Brain microvascular endothelial cell (primary cell): ENCODE results near the gene CXCR4.

Experiments used
- DNase-seq: peaks from one replicate; pipeline ENCODE4 v3.0.0-alpha.2; 2020
- H3K27ac ChIP-seq: fragments of 250-450 bp; sonication (Bioruptor Pico); 2 replicates; pipeline ENCODE4 v1.5.1; 2020; ENCODE audit warnings: mild to moderate bottlenecking, moderate library complexity
- H3K27me3 ChIP-seq: fragments of 250-450 bp; sonication (Bioruptor Pico); replicated peaks from 2 replicates; pipeline ENCODE4 v1.5.1; 2020; ENCODE audit warnings: mild to moderate bottlenecking
- H3K36me3 ChIP-seq: fragments of 250-450 bp; sonication (Bioruptor Pico); replicated peaks from 2 replicates; pipeline ENCODE4 v1.5.1; 2020; ENCODE audit warnings: mild to moderate bottlenecking
- H3K4me3 ChIP-seq: 2 replicates; pipeline ENCODE4 v1.5.1; 2011; ENCODE audit warnings: low read depth, mild to moderate bottlenecking, control low read depth, low read length, moderate library complexity
- in situ Hi-C: cut with HindIII; loops from 2 replicates; pipeline ENCODE4 v1.10.0; 2017; ENCODE audit warnings: low sequenced_read_pairs, low pct_ligation_motif_present
- TF ChIP-seq, protein P1 (sequence below): IDR thresholded peaks from 2 replicates; pipeline ENCODE4 v1.5.1; 2011; ENCODE audit warnings: low read depth, mild to moderate bottlenecking, moderate library complexity, low read length, control low read depth, inconsistent platforms; ENCODE audit errors: missing control alignments

Gene CXCR4

DNA sequence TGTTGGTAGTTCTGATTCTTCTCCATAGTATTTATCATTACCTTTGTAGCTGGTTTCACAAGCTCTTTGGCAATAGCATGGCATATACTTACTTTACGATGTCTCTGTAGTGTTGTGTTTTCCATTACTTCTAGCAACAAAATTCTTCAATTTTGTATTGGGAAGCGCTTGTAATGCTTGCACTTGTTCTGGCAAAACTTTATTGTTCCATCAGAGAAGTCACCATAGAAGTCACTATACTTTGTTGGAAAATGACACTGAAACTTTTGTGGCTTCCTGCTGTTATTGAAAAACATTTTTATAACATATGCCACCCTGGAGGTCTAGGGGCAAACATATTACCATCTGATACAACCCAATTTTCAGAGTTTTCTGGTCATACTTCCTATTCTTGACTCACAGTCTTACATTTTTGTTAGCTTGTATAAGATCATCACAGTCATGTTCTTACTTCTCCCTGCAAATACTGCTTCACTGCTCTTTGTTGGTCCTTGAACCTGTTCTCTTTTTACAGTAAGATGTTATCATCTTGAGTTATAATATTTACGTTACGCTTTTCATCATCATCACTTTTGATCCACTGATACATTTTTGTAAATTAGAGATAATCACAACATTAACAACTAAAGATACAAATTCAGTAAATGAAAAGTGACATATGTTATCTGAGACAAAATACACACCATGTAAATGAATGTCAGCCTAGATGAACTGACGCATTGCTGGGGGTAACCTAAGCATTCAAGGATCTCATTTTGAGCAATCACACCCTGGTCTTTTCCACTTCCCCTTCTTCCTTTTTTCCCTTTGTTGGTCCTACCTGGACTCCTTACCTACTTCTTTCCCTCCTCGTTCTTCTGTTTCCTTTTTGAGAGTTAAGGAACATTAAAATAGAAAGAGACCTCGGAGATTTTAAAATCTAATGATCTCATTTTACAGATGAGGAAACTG lies 33.3 kb upstream of the CXCR4 start:
- H3K27me3 ChIP-seq: no peaks in the 10 kb centered on the region
- H3K27ac ChIP-seq: no peak overlapping the region
- in situ Hi-C loops: no loop called here
- H3K36me3 ChIP-seq: no peaks in the 10 kb centered on the region
- H3K4me3 ChIP-seq: no peak overlapping the region
- TF ChIP-seq, protein P1, sequence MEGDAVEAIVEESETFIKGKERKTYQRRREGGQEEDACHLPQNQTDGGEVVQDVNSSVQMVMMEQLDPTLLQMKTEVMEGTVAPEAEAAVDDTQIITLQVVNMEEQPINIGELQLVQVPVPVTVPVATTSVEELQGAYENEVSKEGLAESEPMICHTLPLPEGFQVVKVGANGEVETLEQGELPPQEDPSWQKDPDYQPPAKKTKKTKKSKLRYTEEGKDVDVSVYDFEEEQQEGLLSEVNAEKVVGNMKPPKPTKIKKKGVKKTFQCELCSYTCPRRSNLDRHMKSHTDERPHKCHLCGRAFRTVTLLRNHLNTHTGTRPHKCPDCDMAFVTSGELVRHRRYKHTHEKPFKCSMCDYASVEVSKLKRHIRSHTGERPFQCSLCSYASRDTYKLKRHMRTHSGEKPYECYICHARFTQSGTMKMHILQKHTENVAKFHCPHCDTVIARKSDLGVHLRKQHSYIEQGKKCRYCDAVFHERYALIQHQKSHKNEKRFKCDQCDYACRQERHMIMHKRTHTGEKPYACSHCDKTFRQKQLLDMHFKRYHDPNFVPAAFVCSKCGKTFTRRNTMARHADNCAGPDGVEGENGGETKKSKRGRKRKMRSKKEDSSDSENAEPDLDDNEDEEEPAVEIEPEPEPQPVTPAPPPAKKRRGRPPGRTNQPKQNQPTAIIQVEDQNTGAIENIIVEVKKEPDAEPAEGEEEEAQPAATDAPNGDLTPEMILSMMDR: no peak
- DNase-seq: no peak

DNA sequence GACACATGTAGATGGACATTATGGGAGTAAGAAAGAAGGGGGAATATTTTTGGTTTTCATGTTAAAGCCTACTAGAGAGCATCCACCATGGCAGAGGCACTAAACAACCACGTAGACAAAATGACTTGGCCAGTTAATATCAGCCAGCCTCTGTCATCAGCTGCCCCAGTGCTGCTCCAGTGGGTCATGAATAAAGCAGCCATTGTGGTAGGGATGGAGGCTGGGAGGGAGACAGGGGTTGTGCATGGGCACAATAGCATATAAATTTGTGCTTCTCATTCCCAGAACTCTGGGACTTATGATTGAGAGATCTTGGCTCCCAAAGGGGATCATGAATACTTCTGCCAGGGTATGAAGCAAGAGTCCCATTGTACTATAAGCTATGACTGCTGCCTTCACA lies 31.1 kb upstream of the CXCR4 start:
- DNase-seq: no peak
- H3K36me3 ChIP-seq: no peaks in the 10 kb centered on the region
- H3K27ac ChIP-seq: no peak overlapping the region
- in situ Hi-C loops: no loop called here
- no peaks in the 10 kb centered on the region for H3K27me3 ChIP-seq
- TF ChIP-seq, protein P1: no peak
- no peak overlapping the region for H3K4me3 ChIP-seq

DNA sequence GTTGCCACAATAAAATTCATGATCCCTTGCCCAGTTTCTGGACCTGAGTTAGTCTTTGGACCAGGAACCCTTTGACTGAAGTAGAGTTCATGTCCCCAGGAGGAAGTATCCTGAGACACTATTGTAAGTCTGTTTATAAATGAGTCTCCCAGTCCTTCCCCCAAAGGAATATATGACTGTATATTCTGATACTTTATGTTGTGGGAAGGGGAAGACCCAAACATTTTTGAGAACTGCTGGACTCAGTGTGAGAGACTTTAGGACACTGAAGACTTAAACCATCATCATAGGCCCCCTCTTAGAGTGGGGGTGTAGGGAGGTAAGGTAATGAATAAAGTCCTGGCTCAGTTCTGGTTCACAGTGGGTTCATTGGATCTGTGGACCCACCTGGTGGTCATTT lies 28.6 kb upstream of the CXCR4 start:
- in situ Hi-C loops: no loop called here
- TF ChIP-seq, protein P1: no peak
- Histone ChIP-seq H3K4me3 (no peak overlapping the region), H3K27me3 (no peaks in the 10 kb centered on the region), H3K36me3 (no peaks in the 10 kb centered on the region), H3K27ac (no peak overlapping the region)
- DNase-seq: no peak

DNA sequence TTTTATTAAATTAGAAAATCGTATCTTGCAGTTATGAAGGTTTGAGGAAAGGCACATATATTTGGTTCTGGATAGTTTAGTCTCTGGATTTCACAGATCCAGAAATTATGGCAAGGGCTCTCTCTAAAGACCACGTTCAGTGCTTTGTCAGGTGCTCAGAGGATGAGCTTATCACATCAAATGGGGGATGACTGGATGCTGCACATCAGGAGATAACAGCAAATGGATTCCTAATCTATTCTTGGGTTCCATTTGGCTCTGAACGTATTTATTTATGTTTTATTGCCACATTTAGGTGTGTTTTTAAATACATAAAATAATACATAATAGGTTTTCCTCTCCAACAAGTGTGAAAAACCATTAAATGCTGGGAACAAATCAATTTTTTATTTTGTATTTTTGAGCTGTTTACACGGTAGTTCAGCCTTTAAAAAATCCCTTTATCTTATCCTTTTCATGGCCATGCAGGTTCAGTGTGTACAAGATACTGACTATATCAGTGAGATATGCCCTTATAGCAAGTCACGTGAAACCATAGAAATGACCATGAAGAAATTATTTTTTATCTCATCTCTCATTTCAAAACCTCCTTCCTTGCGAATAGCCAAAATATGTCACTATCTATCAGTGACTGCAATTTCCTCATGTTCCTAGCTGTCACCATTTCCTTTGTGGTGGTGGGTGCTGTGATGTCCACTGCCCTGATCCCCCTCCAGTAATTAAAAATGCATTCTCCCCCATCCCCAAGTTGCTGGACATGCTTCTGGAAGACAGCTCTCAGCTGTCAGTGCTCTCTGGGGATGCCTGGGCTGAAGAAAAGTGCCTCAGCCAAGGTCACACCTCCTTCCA lies 25.9 kb upstream of the CXCR4 start:
- Histone ChIP-seq H3K27me3 (no peaks in the 10 kb centered on the region), H3K4me3 (no peak overlapping the region), H3K36me3 (no peaks in the 10 kb centered on the region), H3K27ac (no peak overlapping the region)
- in situ Hi-C loops: no loop called here
- no peak for DNase-seq
- TF ChIP-seq, protein P1: no peak

DNA sequence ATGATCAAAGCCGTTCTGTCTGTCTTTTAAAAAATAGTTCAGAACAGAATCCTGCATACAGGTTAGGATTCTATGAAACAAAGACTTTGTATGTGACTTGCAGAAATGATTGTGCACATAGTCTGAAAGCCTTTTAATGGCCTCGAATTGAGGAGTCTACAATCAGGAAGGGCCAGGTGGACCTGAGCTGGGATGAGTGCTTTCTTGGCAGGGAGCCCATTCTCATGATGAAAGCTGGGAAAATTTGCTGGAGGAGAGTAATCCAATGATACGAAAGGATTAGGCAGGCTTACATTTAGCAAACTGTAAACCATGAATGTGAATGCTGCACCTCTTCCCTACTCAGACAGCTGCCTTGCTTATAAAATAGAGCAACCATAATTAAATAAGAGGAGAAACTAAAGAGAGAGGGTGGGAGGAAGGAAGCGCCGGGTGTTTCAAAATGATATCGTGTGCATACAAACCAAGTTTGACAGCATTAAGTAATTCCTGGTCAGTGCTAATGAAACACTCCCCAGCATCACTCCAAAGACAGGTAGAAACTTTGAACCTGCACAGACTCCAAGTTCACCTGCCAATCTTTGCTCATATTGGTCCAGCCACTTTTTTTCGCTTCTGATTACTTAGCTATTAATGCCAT lies 23.7 kb upstream of the CXCR4 start:
- in situ Hi-C loops: no loop called here

More for the DNA sequence above, 23.7 kb upstream of the CXCR4 start:
- TF ChIP-seq, protein P1: no peak
- H3K27me3 ChIP-seq: no peaks in the 10 kb centered on the region
- H3K36me3 ChIP-seq: no peaks in the 10 kb centered on the region
- no peak for DNase-seq
- no peak overlapping the region for H3K4me3 ChIP-seq
- H3K27ac ChIP-seq: no peak overlapping the region
